GM21529 (cell line): ENCODE measurements around the gene CPTP.
"Not testable (repeated sequence)": the region's sequence is repeated elsewhere in the genome, so short reads cannot be mapped to it uniquely, and the experiment has no call there.

Source experiments
- ATAC-seq: cut with Tn5 transposase; IDR thresholded peaks from one replicate; pipeline ENCODE4 v1.9.1; 2021; ENCODE audit not compliant: unreplicated experiment

The CPTP gene

GRCh38 chr1:1360506-1361169, 36.0 kb downstream of the CPTP start:
- ATAC-seq = no peak

GRCh38 chr1:1361233-1361981, 36.8 kb downstream of the CPTP start:
- ATAC-seq = no peak

- ATAC-seq = no peak
Measured at GRCh38 chr1:1361982-1362423, 37.4 kb downstream of the CPTP start.

GRCh38 chr1:1364266-1364665, 39.7 kb downstream of the CPTP start:
- no peak for ATAC-seq

GRCh38 chr1:1365875-1366698, 41.5 kb downstream of the CPTP start:
- no peak for ATAC-seq

- ATAC-seq = no peak
Measured at GRCh38 chr1:1366699-1367066, 42.1 kb downstream of the CPTP start.

- no peak for ATAC-seq
Measured at GRCh38 chr1:1367315-1367714, 42.7 kb downstream of the CPTP start.

GRCh38 chr1:1370094-1370493, 45.5 kb downstream of the CPTP start:
- not testable (repeated sequence) for ATAC-seq

GRCh38 chr1:1370771-1371300, 46.2 kb downstream of the CPTP start:
- ATAC-seq = no peak

- ATAC-seq = no peak
Measured at GRCh38 chr1:1371364-1371745, 46.8 kb downstream of the CPTP start.

GRCh38 chr1:1371746-1372711, 47.4 kb downstream of the CPTP start:
- ATAC-seq = no peak

GRCh38 chr1:1373051-1373814, 48.6 kb downstream of the CPTP start:
- no peak for ATAC-seq

- no peak for ATAC-seq
Measured at GRCh38 chr1:1373815-1374588, 49.4 kb downstream of the CPTP start.

- peak; percentile 6 for ATAC-seq
Measured at GRCh38 chr1:1374589-1374928, 50.0 kb downstream of the CPTP start.

- ATAC-seq = peak; percentile 83
Measured at GRCh38 chr1:1374929-1375662, 50.5 kb downstream of the CPTP start, which contains the start of gene AURKAIP1. AURKAIP1 (minus strand) TSS chr1:1375207; CDS start chr1:1374756, 451 bp downstream.

- ATAC-seq = no peak
Measured at GRCh38 chr1:1376551-1377226, 52.1 kb downstream of the CPTP start.

- ATAC-seq = no peak
Measured at GRCh38 chr1:1377540-1378205, 53.1 kb downstream of the CPTP start.
